ENCODE data around the gene USP34.
A peak's percentile ranks its signal among the peaks of the same experiment; 100 is the strongest.

The USP34 gene

GRCh38 chr2:61282104-61282590 lies 188.7 kb downstream of the USP34 start:
- Histone ChIP-seq H3K9me3 (ENCODE audit: low read depth, low read length) (no peaks in the 10 kb centered on the region), H3K27ac (no peak overlapping the region), H3K36me3 (ENCODE audit: insufficient read depth, low read length) (peaks cover 35% of the 10 kb centered on the region), H3K9ac (ENCODE audit: insufficient read length) (no peak overlapping the region), H3K4me3 (no peak overlapping the region)
- DNase-seq (ENCODE audit: low read depth, low spot score): no peak
- TF ChIP-seq POLR2AphosphoS5 (IDR thresholded peaks at IDR 0.05; ENCODE audit: borderline replicate concordance, low read depth, low read length): no peak
- no peak for TF ChIP-seq FOXP2 (optimal IDR thresholded peaks at IDR 0.05; ENCODE audit: control extremely low read depth, extremely low read length, insufficient read depth)
- no peak for TF ChIP-seq EZH2 (IDR thresholded peaks at IDR 0.05)

DNA sequence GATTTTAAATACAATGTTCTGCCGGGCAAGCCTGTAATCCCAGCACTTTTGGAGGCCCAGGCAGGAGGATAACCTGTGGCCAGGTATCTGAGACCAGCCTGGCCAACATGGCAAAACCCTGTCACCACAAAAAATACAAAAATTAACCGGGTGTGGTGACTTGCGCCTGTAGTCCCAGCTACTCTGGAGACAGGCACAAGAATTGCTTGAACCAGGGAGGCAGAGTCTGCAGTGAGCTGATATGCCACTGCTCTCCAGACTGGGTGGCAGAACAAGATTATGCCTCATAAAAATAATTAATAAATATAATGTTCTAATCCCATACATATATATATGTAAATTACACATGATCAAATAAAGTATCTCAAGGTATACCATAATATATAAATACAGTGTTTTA lies 189.6 kb downstream of the USP34 start:
- H3K9me3 ChIP-seq (ENCODE audit: low read depth, low read length): no peaks in the 10 kb centered on the region
- H3K4me3 ChIP-seq: no peak overlapping the region
- no peak overlapping the region for H3K27ac ChIP-seq
- no peak overlapping the region for H3K9ac ChIP-seq (ENCODE audit: insufficient read length)
- TF ChIP-seq FOXP2 (optimal IDR thresholded peaks at IDR 0.05; ENCODE audit: control extremely low read depth, extremely low read length, insufficient read depth) (no peak), EZH2 (IDR thresholded peaks at IDR 0.05) (no peak), POLR2AphosphoS5 (IDR thresholded peaks at IDR 0.05; ENCODE audit: borderline replicate concordance, low read depth, low read length) (no peak)
- no peak for DNase-seq (ENCODE audit: low read depth, low spot score)
- H3K36me3 ChIP-seq (ENCODE audit: insufficient read depth, low read length): peaks cover 34% of the 10 kb centered on the region

DNA sequence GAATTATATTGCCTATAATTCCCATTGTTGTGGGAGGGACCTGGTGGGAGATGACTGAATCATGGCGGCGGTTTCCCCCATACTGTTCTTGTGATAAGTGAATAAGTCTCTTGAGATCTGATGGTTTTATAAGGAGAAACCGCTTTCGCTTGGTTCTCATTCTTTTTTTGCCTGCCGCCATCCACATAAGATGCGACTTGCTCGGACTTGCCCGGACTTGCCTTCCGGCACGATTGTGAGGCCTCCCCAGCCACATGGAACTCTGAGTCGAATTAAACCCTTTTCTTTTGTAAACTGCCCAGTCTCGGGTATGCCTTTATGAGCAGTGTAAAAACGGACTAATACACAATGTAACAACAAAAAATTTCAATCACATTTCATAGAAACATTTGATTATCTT lies 193.1 kb downstream of the USP34 start:
- Histone ChIP-seq H3K36me3 (ENCODE audit: insufficient read depth, low read length) (peaks cover 34% of the 10 kb centered on the region), H3K27ac (no peak overlapping the region), H3K9me3 (ENCODE audit: low read depth, low read length) (no peaks in the 10 kb centered on the region), H3K4me3 (no peak overlapping the region), H3K9ac (ENCODE audit: insufficient read length) (no peak overlapping the region)
- DNase-seq (ENCODE audit: low read depth, low spot score): no peak
- TF ChIP-seq POLR2AphosphoS5 (IDR thresholded peaks at IDR 0.05; ENCODE audit: borderline replicate concordance, low read depth, low read length): no peak
- no peak for TF ChIP-seq FOXP2 (optimal IDR thresholded peaks at IDR 0.05; ENCODE audit: control extremely low read depth, extremely low read length, insufficient read depth)
- TF ChIP-seq EZH2 (IDR thresholded peaks at IDR 0.05): no peak

DNA sequence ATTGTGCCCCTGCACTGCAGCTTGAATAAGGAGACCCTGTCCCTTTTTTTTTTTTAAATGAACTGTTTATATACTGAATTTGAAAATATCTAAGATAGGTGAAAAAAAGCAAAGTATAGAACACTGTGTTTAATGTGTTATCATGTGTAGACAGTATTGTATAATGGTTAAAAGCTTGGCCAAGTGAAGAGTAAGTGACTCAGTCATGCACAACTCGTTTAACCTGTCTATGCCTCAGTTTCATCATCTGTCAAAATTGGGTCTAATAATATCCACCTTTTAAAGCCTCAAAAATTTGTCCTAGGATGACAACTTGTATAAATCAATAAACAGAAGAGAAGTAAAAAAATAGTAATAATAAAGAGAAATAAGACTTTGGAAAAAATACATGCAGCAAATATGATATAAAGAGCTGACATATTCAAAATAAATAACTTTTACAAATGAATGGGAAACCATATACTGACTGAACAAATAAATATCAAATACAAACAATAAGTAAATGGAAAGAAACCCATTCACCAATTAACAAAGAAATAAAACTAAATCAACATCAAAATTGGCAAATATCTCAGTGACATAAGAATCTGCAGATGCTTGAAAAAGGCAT lies 195.2 kb downstream of the USP34 start:
- Histone ChIP-seq H3K9ac (ENCODE audit: insufficient read length) (no peak overlapping the region), H3K9me3 (ENCODE audit: low read depth, low read length) (no peaks in the 10 kb centered on the region), H3K27ac (no peak overlapping the region), H3K4me3 (no peak overlapping the region), H3K36me3 (ENCODE audit: insufficient read depth, low read length) (peaks cover 30% of the 10 kb centered on the region)
- TF ChIP-seq EZH2 (IDR thresholded peaks at IDR 0.05): no peak
- no peak for TF ChIP-seq POLR2AphosphoS5 (IDR thresholded peaks at IDR 0.05; ENCODE audit: borderline replicate concordance, low read depth, low read length)
- no peak for TF ChIP-seq FOXP2 (optimal IDR thresholded peaks at IDR 0.05; ENCODE audit: control extremely low read depth, extremely low read length, insufficient read depth)
- DNase-seq (ENCODE audit: low read depth, low spot score): no peak

DNA sequence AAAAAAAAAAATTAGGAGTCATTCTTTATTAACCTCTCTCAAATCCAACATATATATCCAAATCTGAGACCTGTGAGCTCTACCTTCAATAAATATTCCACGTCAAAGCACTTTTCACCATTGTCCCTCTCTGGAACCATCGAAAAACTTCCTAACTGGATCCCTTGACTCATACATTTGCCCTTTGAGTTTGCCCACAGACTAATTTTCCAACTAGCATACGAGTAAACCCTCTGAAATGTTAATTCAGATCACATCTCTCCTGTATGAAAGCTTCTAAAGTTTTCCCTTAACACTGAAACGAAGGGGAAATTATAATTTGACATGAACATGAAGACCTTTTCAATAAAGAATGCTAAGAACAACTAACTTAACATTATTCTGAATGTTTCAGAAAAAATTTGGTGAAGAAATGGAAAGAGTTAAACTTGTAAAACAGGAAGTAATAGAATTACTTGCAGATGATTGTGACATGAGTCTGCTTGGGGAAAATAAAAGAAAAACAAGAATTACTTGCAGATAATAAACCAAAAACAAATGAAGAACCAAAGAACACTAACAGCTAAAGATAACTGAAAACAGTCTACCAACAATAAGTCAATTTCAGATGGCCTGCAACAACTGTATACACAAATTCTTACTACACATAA lies 198.3 kb downstream of the USP34 start:
- no peak for TF ChIP-seq FOXP2 (optimal IDR thresholded peaks at IDR 0.05; ENCODE audit: control extremely low read depth, extremely low read length, insufficient read depth)
- TF ChIP-seq EZH2 (IDR thresholded peaks at IDR 0.05): no peak
- no peak for TF ChIP-seq POLR2AphosphoS5 (IDR thresholded peaks at IDR 0.05; ENCODE audit: borderline replicate concordance, low read depth, low read length)
- no peak overlapping the region for H3K9ac ChIP-seq (ENCODE audit: insufficient read length)
- no peak for DNase-seq (ENCODE audit: low read depth, low spot score)
- H3K36me3 ChIP-seq (ENCODE audit: insufficient read depth, low read length): peaks cover 25% of the 10 kb centered on the region
- no peaks in the 10 kb centered on the region for H3K9me3 ChIP-seq (ENCODE audit: low read depth, low read length)
- H3K27ac ChIP-seq: peak overlapping the region; percentile 55; the same call in 1 of the 2 replicates
- no peak overlapping the region for H3K4me3 ChIP-seq

DNA sequence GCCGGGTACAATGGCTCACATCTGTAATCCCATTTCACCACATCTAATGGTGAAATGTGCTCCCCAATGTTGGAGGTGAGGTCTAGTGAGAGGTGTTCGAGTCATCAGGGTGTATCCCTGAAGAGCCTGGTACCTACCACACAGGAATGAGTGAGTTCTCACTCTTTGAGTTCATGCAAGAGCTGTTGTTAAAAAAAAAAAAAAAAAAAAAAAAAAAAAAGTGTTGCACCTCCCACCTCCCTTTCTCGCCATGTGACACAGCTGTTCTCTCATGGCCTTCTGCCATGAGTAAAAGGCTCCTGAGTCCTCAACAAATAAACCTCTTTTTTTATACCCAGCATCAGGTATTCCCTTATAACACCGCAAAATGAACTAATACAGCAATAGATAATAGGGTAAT lies 202.6 kb downstream of the USP34 start:
- Histone ChIP-seq H3K4me3 (no peak overlapping the region), H3K27ac (no peak overlapping the region), H3K9ac (ENCODE audit: insufficient read length) (no peak overlapping the region), H3K36me3 (ENCODE audit: insufficient read depth, low read length) (peaks cover 25% of the 10 kb centered on the region), H3K9me3 (ENCODE audit: low read depth, low read length) (no peaks in the 10 kb centered on the region)
- DNase-seq (ENCODE audit: low read depth, low spot score): no peak
- TF ChIP-seq POLR2AphosphoS5 (IDR thresholded peaks at IDR 0.05; ENCODE audit: borderline replicate concordance, low read depth, low read length) (no peak), FOXP2 (optimal IDR thresholded peaks at IDR 0.05; ENCODE audit: control extremely low read depth, extremely low read length, insufficient read depth) (no peak), EZH2 (IDR thresholded peaks at IDR 0.05) (no peak)

DNA sequence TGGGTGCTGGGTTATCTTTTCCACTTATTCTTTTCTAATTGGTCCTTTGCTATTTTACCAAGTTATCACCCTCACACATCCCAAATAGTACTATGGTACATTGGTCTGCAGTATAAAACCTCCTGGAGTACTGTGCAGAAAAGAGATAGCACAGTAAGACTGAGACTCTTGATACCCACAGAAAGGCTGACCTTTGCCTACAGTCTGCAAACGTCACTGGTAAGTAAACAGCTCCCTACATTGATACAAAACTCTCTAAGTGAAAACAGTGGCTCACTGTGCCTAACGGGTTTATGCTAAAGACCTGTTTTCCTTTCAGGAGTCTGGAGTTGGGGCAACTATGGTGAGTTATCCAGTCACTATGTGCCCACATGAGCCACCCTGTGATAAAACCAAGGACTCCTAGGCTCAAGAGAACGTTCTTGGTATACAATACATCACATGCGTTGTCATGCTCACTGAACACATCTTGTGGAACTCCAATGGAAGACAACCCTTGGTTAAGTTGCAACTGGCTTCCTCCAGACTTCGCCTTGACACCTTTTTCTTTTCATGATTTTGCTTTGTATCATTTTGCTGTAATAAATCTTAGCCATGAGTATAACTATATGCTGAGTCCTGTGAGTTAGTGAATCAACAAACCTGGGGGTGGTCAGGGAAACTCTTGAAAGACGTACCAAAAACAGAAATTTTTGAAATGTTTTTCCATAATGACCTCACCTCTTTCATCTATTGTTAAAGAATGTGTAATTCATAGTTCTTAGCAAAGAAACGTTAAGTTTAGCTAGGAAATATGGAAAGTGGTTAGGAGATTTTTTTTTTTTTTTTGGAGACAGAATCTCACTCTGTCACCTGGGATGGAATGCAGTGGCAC lies 204.0 kb downstream of the USP34 start:
- Histone ChIP-seq H3K4me3 (no peak overlapping the region), H3K36me3 (ENCODE audit: insufficient read depth, low read length) (peaks cover 29% of the 10 kb centered on the region), H3K9ac (ENCODE audit: insufficient read length) (no peak overlapping the region), H3K27ac (no peak overlapping the region), H3K9me3 (ENCODE audit: low read depth, low read length) (no peaks in the 10 kb centered on the region)
- DNase-seq (ENCODE audit: low read depth, low spot score): no peak
- TF ChIP-seq EZH2 (IDR thresholded peaks at IDR 0.05) (no peak), POLR2AphosphoS5 (IDR thresholded peaks at IDR 0.05; ENCODE audit: borderline replicate concordance, low read depth, low read length) (no peak), FOXP2 (optimal IDR thresholded peaks at IDR 0.05; ENCODE audit: control extremely low read depth, extremely low read length, insufficient read depth) (no peak)

- DNase-seq (ENCODE audit: low read depth, low spot score): no peak
- Histone ChIP-seq H3K4me3 (no peak overlapping the region), H3K9ac (ENCODE audit: insufficient read length) (no peak overlapping the region), H3K36me3 (ENCODE audit: insufficient read depth, low read length) (peaks cover 24% of the 10 kb centered on the region), H3K9me3 (ENCODE audit: low read depth, low read length) (no peaks in the 10 kb centered on the region), H3K27ac (no peak overlapping the region)
- TF ChIP-seq FOXP2 (optimal IDR thresholded peaks at IDR 0.05; ENCODE audit: control extremely low read depth, extremely low read length, insufficient read depth) (no peak), POLR2AphosphoS5 (IDR thresholded peaks at IDR 0.05; ENCODE audit: borderline replicate concordance, low read depth, low read length) (no peak), EZH2 (IDR thresholded peaks at IDR 0.05) (no peak)
These were observed 207.1 kb downstream of the USP34 start for GRCh38 chr2:61263830-61264229.
